Caco-2 (cell line): ENCODE data around the gene PHKB. TPM values are rescaled to one million over a fixed set of nuclear protein-coding genes. Genes with fewer than 3 reads are reported as not detected.

Experiments used
- BruUV-seq: library from RNA; stranded (reverse); fragments of 400-500 nt; replicated peaks from 2 replicates; lab custom pipeline; 2021; lab: Mats Ljungman, UMichigan
- CTCF ChIA-PET: fragments of 300-600 bp; sonication (Branson Sonifier 250); formaldehyde crosslinking; loops from one replicate; lab custom pipeline; 2022; ENCODE audit warnings: antibody characterized with exemption; lab: Charles Lee
- POLR2A ChIA-PET: fragments of 300-600 bp; sonication (Branson Sonifier 250); formaldehyde crosslinking; loops from one replicate; lab custom pipeline; 2022; ENCODE audit warnings: antibody characterized with exemption; lab: Charles Lee
- DNase-seq, 2 experiments: peaks; one replicate each; pipeline versions ENCODE4 v3.0.0 to v3.0.0-alpha.2; 2020 to 2022
- H3K27me3 ChIP-seq: replicated peaks from 2 replicates; pipeline ENCODE4 v1.6.0; 2011; ENCODE audit warnings: low read length; ENCODE audit not compliant: control insufficient read depth, insufficient read depth
- H3K36me3 ChIP-seq: 2 replicates; pipeline ENCODE4 v1.5.1; 2011; ENCODE audit warnings: low read length; ENCODE audit not compliant: control insufficient read depth, insufficient read depth
- H3K4me1 ChIP-seq: fragments of 250-450 bp; sonication (Bioruptor Pico); 2 replicates; pipeline ENCODE4 v1.5.1; 2020; ENCODE audit warnings: mild to moderate bottlenecking
- H3K4me3 ChIP-seq: 2 replicates; pipeline ENCODE4 v1.5.1; 2011; ENCODE audit warnings: low read depth, mild to moderate bottlenecking, control low read depth, low read length
- H3K9me3 ChIP-seq: fragments of 250-450 bp; sonication (Bioruptor Pico); 2 replicates; pipeline ENCODE4 v1.5.1; 2020; ENCODE audit warnings: mild to moderate bottlenecking, moderate library complexity
- H3K27ac Mint-ChIP-seq: one replicate; pipeline ENCODE4 v1.8.0; 2022; ENCODE audit warnings: mixed read lengths; ENCODE audit not compliant: unreplicated experiment
- H3K27me3 Mint-ChIP-seq: one replicate; pipeline ENCODE4 v1.8.0; 2022; ENCODE audit warnings: mixed read lengths; ENCODE audit not compliant: insufficient read depth, unreplicated experiment
- H3K36me3 Mint-ChIP-seq: one replicate; pipeline ENCODE4 v1.8.0; 2022; ENCODE audit warnings: mild to moderate bottlenecking, mixed read lengths; ENCODE audit not compliant: insufficient read depth, unreplicated experiment
- H3K4me1 Mint-ChIP-seq: one replicate; pipeline ENCODE4 v1.8.0; 2022; ENCODE audit warnings: low read depth, mixed read lengths; ENCODE audit not compliant: unreplicated experiment
- H3K4me3 Mint-ChIP-seq: one replicate; pipeline ENCODE4 v1.8.0; 2022; ENCODE audit warnings: mild to moderate bottlenecking, moderate library complexity, mixed read lengths; ENCODE audit not compliant: unreplicated experiment
- H3K9me3 Mint-ChIP-seq: one replicate; pipeline ENCODE4 v1.8.0; 2022; ENCODE audit warnings: mixed read lengths; ENCODE audit not compliant: unreplicated experiment
- intact Hi-C: fragments of 100-400 bp; cut with micrococcal nuclease; formaldehyde crosslinking; loops from one replicate; pipeline ENCODE4 v1.10.0; 2022; ENCODE audit not compliant: unreplicated experiment
- total RNA-seq: library from RNA; stranded (reverse); gene quantifications from 2 replicates; pipeline ENCODE4 v1.2.3, GENCODE V29; 2022
- TF ChIP-seq, protein P1 (sequence below), 2 experiments: fragments of 200-600 bp in 1 of 2; IDR thresholded peaks; 1 replicate in 1 of 2; 2 replicates in 1 of 2; pipeline versions ENCODE4 v1.5.1 to v1.8.0; 2011 to 2022; ENCODE audit warnings: antibody characterized with exemption in 1 of 2, control low read depth in 1 of 2, inconsistent platforms in 1 of 2, low read depth in 1 of 2, low read length in 1 of 2, mild to moderate bottlenecking in 1 of 2, moderate library complexity in 1 of 2; ENCODE audit not compliant: insufficient read depth in 1 of 2, severe bottlenecking in 1 of 2, unreplicated experiment in 1 of 2

Gene PHKB
- total RNA-seq, 1 experiment from 2014 or later, result 74.2 TPM

GRCh38 chr16:47713225-47713595 lies 252.1 kb downstream of the PHKB start:
- ChIA-PET CTCF (no interaction called here), POLR2A (no interaction called here)
- peaks cover 8% of the 10 kb centered on the region for H3K4me1 ChIP-seq
- H3K27me3 ChIP-seq, result no peaks in the 10 kb centered on the region
- H3K36me3 ChIP-seq, result no peaks in the 10 kb centered on the region
- DNase-seq, result no peak
- H3K9me3 ChIP-seq, result no peaks in the 10 kb centered on the region
- H3K9me3 Mint-ChIP-seq, result peaks cover 6% of the 10 kb centered on the region
- TF ChIP-seq, protein P1, sequence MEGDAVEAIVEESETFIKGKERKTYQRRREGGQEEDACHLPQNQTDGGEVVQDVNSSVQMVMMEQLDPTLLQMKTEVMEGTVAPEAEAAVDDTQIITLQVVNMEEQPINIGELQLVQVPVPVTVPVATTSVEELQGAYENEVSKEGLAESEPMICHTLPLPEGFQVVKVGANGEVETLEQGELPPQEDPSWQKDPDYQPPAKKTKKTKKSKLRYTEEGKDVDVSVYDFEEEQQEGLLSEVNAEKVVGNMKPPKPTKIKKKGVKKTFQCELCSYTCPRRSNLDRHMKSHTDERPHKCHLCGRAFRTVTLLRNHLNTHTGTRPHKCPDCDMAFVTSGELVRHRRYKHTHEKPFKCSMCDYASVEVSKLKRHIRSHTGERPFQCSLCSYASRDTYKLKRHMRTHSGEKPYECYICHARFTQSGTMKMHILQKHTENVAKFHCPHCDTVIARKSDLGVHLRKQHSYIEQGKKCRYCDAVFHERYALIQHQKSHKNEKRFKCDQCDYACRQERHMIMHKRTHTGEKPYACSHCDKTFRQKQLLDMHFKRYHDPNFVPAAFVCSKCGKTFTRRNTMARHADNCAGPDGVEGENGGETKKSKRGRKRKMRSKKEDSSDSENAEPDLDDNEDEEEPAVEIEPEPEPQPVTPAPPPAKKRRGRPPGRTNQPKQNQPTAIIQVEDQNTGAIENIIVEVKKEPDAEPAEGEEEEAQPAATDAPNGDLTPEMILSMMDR (IDR thresholded peaks at IDR 0.05; ENCODE audit: insufficient read depth in 1 of 2, low read depth in 1 of 2, low read length in 1 of 2, severe bottlenecking in 1 of 2, unreplicated experiment in 1 of 2), result no peak
- no peaks in the 10 kb centered on the region for H3K27me3 Mint-ChIP-seq
- no peak overlapping the region for H3K27ac Mint-ChIP-seq
- intact Hi-C loops, result no loop called here
- H3K36me3 Mint-ChIP-seq, result no peaks in the 10 kb centered on the region
- H3K4me3 ChIP-seq, result no peak overlapping the region
- no TSS peak for BruUV-seq
- H3K4me1 Mint-ChIP-seq, result peaks cover 6% of the 10 kb centered on the region
- no peak overlapping the region for H3K4me3 Mint-ChIP-seq

DNA sequence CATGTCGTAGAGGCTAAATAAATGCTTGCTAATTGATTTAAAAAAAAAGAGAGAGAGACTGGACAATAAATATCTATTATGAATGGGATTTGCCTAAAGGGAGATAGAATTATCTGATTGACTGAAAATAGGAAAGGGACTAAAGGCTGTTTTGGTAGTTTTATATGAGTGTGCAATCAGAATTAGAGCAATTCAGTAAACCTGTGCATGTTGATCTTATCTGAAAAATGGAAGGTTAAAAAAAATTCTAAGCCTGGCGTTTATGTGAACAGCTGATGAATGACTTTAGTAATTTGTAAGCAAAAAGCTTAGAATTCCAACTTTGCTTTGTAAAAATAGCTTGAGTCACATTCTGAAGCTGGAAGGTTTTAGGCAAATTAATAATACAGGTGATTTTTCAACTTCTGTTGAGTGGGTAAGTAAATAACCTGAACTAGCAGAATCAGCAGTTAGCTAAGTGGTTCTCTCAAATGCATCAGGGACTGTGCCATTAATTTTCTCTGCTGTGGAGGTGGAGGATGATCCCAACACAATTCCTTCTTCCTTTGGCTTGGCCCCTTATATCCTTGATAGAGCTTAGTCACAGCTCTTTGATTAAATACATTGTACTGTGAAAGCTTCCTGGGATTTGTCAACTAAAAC lies 254.4 kb downstream of the PHKB start:
- H3K4me1 Mint-ChIP-seq, result peaks cover 6% of the 10 kb centered on the region
- peaks cover 6% of the 10 kb centered on the region for H3K9me3 Mint-ChIP-seq
- Histone ChIP-seq H3K9me3 (no peaks in the 10 kb centered on the region), H3K36me3 (no peaks in the 10 kb centered on the region), H3K4me3 (no peak overlapping the region), H3K27me3 (no peaks in the 10 kb centered on the region), H3K4me1 (peaks cover 8% of the 10 kb centered on the region)
- DNase-seq, result no peak
- no peaks in the 10 kb centered on the region for H3K27me3 Mint-ChIP-seq
- peak overlapping the region; percentile 24 for H3K27ac Mint-ChIP-seq
- TF ChIP-seq, protein P1 (IDR thresholded peaks at IDR 0.05; ENCODE audit: insufficient read depth in 1 of 2, low read depth in 1 of 2, low read length in 1 of 2, severe bottlenecking in 1 of 2, unreplicated experiment in 1 of 2), result no peak
- no TSS peak for BruUV-seq
- no peak overlapping the region for H3K4me3 Mint-ChIP-seq
- no peaks in the 10 kb centered on the region for H3K36me3 Mint-ChIP-seq
- CTCF ChIA-PET, result interaction anchor here (0.6 kb wide), 1 partner anchor 474 kb away, joined by 3 read pairs; no protein-coding TSS in a partner anchor
- POLR2A ChIA-PET, result no interaction called here
- intact Hi-C loops, result no loop called here

DNA sequence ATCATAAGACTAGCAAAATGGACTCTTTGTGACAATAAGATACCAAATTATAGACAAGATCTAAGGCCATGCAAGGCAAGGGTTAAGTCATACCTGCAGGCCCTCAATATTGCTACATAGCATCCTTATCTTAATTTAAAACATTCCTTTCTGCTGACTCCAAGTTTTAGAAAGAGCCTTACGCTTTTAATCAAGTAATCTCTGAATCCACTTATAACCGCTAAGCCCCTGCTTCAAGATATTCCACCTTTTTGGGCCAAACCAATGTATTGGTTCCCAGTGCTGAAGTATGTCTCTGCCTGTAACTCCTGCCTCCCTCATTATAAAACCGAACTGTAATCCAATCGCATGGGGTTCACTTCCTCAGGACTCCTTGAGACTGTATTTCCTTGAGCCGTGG lies 255.4 kb downstream of the PHKB start:
- no TSS peak for BruUV-seq
- no peaks in the 10 kb centered on the region for H3K36me3 ChIP-seq
- POLR2A ChIA-PET, result no interaction called here

More for the DNA sequence above, 255.4 kb downstream of the PHKB start:
- intact Hi-C loops, result no loop called here
- Mint-ChIP-seq H3K4me3 (no peak overlapping the region), H3K36me3 (no peaks in the 10 kb centered on the region), H3K4me1 (peaks cover 6% of the 10 kb centered on the region), H3K9me3 (peaks cover 6% of the 10 kb centered on the region), H3K27me3 (no peaks in the 10 kb centered on the region), H3K27ac (peak overlapping the region; percentile 51)
- no peaks in the 10 kb centered on the region for H3K9me3 ChIP-seq
- no peaks in the 10 kb centered on the region for H3K27me3 ChIP-seq
- CTCF ChIA-PET, result no interaction called here
- H3K4me3 ChIP-seq, result no peak overlapping the region
- H3K4me1 ChIP-seq, result peaks cover 8% of the 10 kb centered on the region
- no peak for DNase-seq
- TF ChIP-seq, protein P1 (IDR thresholded peaks at IDR 0.05; ENCODE audit: insufficient read depth in 1 of 2, low read depth in 1 of 2, low read length in 1 of 2, severe bottlenecking in 1 of 2, unreplicated experiment in 1 of 2), result no peak
